Uterus (tissue), 2 donors: Measurements from ENCODE around the gene TMEM150C.

Experiments
- POLR2A ChIP-seq, 2 donors: fragments of 450-650 bp; IDR thresholded peaks; one replicate each; pipeline ENCODE4 v1.6.1; 2016; ENCODE audit warnings: antibody characterized with exemption in 2 of 2, mild to moderate bottlenecking in 1 of 2, moderate library complexity in 1 of 2
- TF ChIP-seq, protein P1 (sequence below), 4 experiments: fragments of 200-600 bp in 2 of 4; fragments of 450-650 bp in 2 of 4; sonication (generic) in 2 of 4; IDR thresholded peaks; one replicate each; pipeline ENCODE4 v1.5.1; 2016 to 2019; ENCODE audit warnings: antibody characterized with exemption in 4 of 4, mild to moderate bottlenecking in 2 of 4, moderate library complexity in 1 of 4

DNA sequence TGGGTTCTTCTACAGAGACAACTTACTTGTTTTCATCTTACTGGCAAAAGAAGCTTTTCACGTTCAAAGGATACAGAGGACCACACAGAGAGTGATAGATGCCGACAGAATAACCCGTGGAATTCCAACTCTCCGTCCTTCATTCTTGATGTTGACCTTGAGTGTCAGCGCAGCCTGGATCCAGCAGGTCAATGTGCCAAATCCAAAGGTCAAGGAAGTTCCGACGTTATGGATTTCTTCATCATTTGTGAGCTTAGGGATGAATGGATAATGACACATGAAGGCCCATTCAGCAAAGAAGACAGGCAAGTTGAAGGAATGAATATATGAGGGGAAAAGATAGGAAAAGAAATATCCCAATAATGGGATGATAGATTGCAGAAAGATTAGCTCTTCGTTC, 71.8 kb downstream of the TMEM150C start:
- no peak for TF ChIP-seq POLR2A (IDR thresholded peaks at IDR 0.05)
- TF ChIP-seq, protein P1, sequence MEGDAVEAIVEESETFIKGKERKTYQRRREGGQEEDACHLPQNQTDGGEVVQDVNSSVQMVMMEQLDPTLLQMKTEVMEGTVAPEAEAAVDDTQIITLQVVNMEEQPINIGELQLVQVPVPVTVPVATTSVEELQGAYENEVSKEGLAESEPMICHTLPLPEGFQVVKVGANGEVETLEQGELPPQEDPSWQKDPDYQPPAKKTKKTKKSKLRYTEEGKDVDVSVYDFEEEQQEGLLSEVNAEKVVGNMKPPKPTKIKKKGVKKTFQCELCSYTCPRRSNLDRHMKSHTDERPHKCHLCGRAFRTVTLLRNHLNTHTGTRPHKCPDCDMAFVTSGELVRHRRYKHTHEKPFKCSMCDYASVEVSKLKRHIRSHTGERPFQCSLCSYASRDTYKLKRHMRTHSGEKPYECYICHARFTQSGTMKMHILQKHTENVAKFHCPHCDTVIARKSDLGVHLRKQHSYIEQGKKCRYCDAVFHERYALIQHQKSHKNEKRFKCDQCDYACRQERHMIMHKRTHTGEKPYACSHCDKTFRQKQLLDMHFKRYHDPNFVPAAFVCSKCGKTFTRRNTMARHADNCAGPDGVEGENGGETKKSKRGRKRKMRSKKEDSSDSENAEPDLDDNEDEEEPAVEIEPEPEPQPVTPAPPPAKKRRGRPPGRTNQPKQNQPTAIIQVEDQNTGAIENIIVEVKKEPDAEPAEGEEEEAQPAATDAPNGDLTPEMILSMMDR (IDR thresholded peaks at IDR 0.05): no peak
